ENCODE data around the gene TMEM63B. TPM values are rescaled to one million over a fixed set of nuclear protein-coding genes. Genes with fewer than 3 reads are reported as not detected.

TMEM63B gene
- total and polyA plus RNA-seq, 9 of the 15 experiments (the other 6 are each of a cell fraction or from before 2014, with no cell fraction given) = 0.14 to 39.4 (median 14.4) TPM

DNA sequence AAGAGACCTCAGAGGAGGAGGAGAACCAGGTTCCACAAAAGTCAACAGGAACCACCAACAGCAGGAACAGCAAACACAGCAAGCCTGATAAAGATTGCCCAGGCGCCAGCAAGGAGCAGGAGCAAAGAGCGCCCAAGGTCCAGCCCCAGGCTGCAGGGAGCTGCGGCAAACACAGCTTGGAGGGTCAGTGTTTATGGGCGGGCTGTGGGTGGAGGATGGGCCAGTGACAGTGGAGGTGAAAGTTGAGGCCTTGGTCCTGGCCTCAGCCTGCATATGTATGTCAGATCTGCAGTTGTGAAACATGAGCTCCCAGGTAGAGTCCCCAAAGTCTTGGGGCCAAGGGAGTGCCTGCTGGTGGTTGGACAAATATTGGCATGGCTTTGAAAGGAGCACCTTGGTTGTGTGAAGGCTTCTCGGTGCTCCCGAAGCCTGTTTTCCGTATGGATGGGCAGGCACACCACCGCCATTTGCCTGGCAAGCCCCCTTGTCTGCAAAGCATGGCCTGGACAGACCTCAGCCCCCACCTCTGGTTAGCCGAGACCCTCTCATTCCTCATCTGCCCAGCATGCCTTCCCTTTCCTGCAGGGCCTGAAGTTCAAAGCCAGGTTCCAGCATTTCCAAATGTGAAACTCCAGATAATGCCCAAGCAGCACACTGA, 29.3 kb downstream of the TMEM63B start (continued):
- TF ChIP-seq MTF1 (CRISPR knock-in tag; IDR thresholded peaks at IDR 0.05; ENCODE audit: borderline replicate concordance) (no peak), CREM (IDR thresholded peaks at IDR 0.05; ENCODE audit: low read depth) (peak; percentile 12; the same call in 1 of the 2 replicates), NFRKB (IDR thresholded peaks at IDR 0.05; ENCODE audit: low read depth) (no peak), NCOA4 (IDR thresholded peaks at IDR 0.05; ENCODE audit: partially characterized antibody) (no peak)
- TF ChIP-seq, protein P1, sequence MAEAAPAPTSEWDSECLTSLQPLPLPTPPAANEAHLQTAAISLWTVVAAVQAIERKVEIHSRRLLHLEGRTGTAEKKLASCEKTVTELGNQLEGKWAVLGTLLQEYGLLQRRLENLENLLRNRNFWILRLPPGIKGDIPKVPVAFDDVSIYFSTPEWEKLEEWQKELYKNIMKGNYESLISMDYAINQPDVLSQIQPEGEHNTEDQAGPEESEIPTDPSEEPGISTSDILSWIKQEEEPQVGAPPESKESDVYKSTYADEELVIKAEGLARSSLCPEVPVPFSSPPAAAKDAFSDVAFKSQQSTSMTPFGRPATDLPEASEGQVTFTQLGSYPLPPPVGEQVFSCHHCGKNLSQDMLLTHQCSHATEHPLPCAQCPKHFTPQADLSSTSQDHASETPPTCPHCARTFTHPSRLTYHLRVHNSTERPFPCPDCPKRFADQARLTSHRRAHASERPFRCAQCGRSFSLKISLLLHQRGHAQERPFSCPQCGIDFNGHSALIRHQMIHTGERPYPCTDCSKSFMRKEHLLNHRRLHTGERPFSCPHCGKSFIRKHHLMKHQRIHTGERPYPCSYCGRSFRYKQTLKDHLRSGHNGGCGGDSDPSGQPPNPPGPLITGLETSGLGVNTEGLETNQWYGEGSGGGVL (CRISPR knock-in tag; IDR thresholded peaks at IDR 0.05) = no peak

DNA sequence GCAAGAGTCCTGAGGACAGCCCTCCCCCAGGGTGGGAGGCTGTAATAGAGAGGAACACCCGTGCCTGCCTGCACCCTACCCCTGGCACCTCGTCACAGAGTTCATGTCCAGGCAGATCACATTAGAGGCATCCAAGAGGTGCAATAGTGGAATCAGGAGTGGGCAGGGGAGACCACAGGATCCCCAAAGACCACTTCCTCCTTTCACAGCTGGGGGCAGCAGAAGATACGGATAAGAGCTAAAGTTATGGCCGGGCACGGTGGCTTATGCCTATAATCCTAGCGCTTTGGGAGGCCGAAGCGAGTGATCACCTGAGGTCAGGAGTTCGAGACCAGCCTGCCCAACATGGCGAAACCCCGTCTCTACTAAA, 29.8 kb downstream of the TMEM63B start:
- Histone ChIP-seq H3K27ac (ENCODE audit: extremely low read depth, low read depth, low read length) (no peak overlapping the region), H3K9ac (ENCODE audit: insufficient read depth in 1 of 2, low read depth in 2 of 2, low read length in 2 of 2) (peak overlapping the region in 1 of 2 experiments; percentile 79; a peak in 1 of 4 replicates), H3K9me3 (replicated peaks; ENCODE audit: control insufficient read depth, insufficient read depth, low read depth, low read length) (no peaks in the 10 kb centered on the region), H3K4me2 (ENCODE audit: insufficient read depth, low read length) (no peak overlapping the region), H3K79me2 (ENCODE audit: control insufficient read depth, insufficient read depth, low read length) (no peaks in the 10 kb centered on the region), H3K4me3 (no peak overlapping the region), H3K4me1 (replicated peaks in 1 of 2; ENCODE audit: control insufficient read depth in 2 of 2, insufficient read depth in 2 of 2, low read length in 2 of 2) (peaks cover 3 to 23% of the 10 kb centered on the region in 2 experiments; a peak in 3 of 5 replicates), H3K27me3 (ENCODE audit: control insufficient read depth in 2 of 2, insufficient read depth in 2 of 2, low read length in 2 of 2) (no peaks in the 10 kb centered on the region), H3K36me3 (ENCODE audit: control insufficient read depth, insufficient read depth, low read length) (peaks cover 22% of the 10 kb centered on the region; the same call in 1 of the 3 replicates), H4K20me1 (replicated peaks; ENCODE audit: control insufficient read depth, insufficient read depth, low read length) (0 out of 2 replicates have a peak, but pooled peaks cover 3% of the 10 kb centered on the region), H2AFZ (ENCODE audit: low read depth, low read length) (no peak overlapping the region), H3K9me1 (ENCODE audit: control insufficient read depth, insufficient read depth, low read length) (no peaks in the 10 kb centered on the region)
- WGBS (ENCODE audit: insufficient coverage, low coverage, missing lambda C conversion rate) = 59% methylated on average over 11 of the region's 11 CpGs
- POLR2A ChIA-PET = interaction anchor here (0.6 to 1.1 kb wide), 5 partner anchors 14 to 333 kb away, joined by 3 to 5 read pairs (median 4); partner anchors contain the start of gene HSP90AB1
- no TSS peak for BruUV-seq (replicated peaks)
- CTCF ChIA-PET (ENCODE audit: low intra/inter-chr PET ratio) = no interaction called here
- in situ Hi-C loops (cut with MboI) (no loop called here), intact Hi-C loops (cut with micrococcal nuclease) (no loop called here)
- DNase-seq (ENCODE audit: extremely low read depth in 1 of 4, low spot score in 3 of 4) (no peak), FAIRE-seq (no peak), ATAC-seq (no peak; the same call in 2 of the 3 replicates)
- TF ChIP-seq ELF1 (tag; IDR thresholded peaks at IDR 0.05) (no peak), GABPB1 (CRISPR knock-in tag; IDR thresholded peaks at IDR 0.05) (no peak), KAT7 (CRISPR knock-in tag; IDR thresholded peaks at IDR 0.05; ENCODE audit: borderline replicate concordance) (no peak), STAG1 (CRISPR knock-in tag; IDR thresholded peaks at IDR 0.05; ENCODE audit: borderline replicate concordance) (peak; percentile 22; the same call in 1 of the 2 replicates), ZNF695 (CRISPR knock-in tag; IDR thresholded peaks at IDR 0.05) (no peak), POLR2H (tag; IDR thresholded peaks at IDR 0.05; ENCODE audit: low read depth) (no peak)
- TF ChIP-seq, protein P2, sequence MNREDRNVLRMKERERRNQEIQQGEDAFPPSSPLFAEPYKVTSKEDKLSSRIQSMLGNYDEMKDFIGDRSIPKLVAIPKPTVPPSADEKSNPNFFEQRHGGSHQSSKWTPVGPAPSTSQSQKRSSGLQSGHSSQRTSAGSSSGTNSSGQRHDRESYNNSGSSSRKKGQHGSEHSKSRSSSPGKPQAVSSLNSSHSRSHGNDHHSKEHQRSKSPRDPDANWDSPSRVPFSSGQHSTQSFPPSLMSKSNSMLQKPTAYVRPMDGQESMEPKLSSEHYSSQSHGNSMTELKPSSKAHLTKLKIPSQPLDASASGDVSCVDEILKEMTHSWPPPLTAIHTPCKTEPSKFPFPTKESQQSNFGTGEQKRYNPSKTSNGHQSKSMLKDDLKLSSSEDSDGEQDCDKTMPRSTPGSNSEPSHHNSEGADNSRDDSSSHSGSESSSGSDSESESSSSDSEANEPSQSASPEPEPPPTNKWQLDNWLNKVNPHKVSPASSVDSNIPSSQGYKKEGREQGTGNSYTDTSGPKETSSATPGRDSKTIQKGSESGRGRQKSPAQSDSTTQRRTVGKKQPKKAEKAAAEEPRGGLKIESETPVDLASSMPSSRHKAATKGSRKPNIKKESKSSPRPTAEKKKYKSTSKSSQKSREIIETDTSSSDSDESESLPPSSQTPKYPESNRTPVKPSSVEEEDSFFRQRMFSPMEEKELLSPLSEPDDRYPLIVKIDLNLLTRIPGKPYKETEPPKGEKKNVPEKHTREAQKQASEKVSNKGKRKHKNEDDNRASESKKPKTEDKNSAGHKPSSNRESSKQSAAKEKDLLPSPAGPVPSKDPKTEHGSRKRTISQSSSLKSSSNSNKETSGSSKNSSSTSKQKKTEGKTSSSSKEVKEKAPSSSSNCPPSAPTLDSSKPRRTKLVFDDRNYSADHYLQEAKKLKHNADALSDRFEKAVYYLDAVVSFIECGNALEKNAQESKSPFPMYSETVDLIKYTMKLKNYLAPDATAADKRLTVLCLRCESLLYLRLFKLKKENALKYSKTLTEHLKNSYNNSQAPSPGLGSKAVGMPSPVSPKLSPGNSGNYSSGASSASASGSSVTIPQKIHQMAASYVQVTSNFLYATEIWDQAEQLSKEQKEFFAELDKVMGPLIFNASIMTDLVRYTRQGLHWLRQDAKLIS (CRISPR knock-in tag; IDR thresholded peaks at IDR 0.05) = no peak
- TF ChIP-seq, protein P3, sequence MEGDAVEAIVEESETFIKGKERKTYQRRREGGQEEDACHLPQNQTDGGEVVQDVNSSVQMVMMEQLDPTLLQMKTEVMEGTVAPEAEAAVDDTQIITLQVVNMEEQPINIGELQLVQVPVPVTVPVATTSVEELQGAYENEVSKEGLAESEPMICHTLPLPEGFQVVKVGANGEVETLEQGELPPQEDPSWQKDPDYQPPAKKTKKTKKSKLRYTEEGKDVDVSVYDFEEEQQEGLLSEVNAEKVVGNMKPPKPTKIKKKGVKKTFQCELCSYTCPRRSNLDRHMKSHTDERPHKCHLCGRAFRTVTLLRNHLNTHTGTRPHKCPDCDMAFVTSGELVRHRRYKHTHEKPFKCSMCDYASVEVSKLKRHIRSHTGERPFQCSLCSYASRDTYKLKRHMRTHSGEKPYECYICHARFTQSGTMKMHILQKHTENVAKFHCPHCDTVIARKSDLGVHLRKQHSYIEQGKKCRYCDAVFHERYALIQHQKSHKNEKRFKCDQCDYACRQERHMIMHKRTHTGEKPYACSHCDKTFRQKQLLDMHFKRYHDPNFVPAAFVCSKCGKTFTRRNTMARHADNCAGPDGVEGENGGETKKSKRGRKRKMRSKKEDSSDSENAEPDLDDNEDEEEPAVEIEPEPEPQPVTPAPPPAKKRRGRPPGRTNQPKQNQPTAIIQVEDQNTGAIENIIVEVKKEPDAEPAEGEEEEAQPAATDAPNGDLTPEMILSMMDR (IDR thresholded peaks at IDR 0.05 in 2 of 3, conservative IDR thresholded peaks at IDR 0.05 in 1 of 3; ENCODE audit: insufficient read depth in 2 of 3, low read depth in 1 of 3, low read length in 3 of 3) = peak; percentile 7 to 21 (median 21); a peak in 1 of 6 replicates
